ENCODE results near the gene PGAM1. TPM values are rescaled to one million over a fixed set of nuclear protein-coding genes. Genes with fewer than 3 reads are reported as not detected.

PGAM1 gene
- polyA plus RNA-seq (2012; rRNA removed), result 398 and 419 TPM in 2 replicates
- 320 and 415 TPM in 2 replicates for polyA plus RNA-seq (2012; cell fraction: cytosol; rRNA removed)
- 161 and 207 TPM in 2 replicates for polyA plus RNA-seq (2012; cell fraction: nucleus; rRNA removed)

- 2% methylated on average over 19 of the region's 90 CpGs for WGBS (ENCODE audit: low lambda C conversion rate)
- Histone ChIP-seq H3K4me1 (ENCODE audit: control insufficient read depth in 1 of 2, insufficient read depth in 2 of 2, low read depth in 1 of 2, low read length in 1 of 2) (peaks cover 14 to 28% of the 10 kb centered on the region in 2 experiments; a peak in 3 of 4 replicates), H2AFZ (ENCODE audit: low read depth) (peak within 1 kb of the TSS; percentile 75), H3K27me3 (ENCODE audit: insufficient read depth) (no peaks in the 10 kb centered on the region), H3K9ac (peak within 1 kb of the TSS; percentile 93), H3K9me3 (no peaks in the 10 kb centered on the region), H3K79me2 (ENCODE audit: insufficient read depth) (peaks cover 74% of the 10 kb centered on the region), H3K27ac (ENCODE audit: low read depth in 2 of 2, low read length in 1 of 2) (peak within 1 kb of the TSS; percentile 78 to 97), H3F3A (replicated peaks; ENCODE audit: insufficient read depth) (peaks cover 51% of the 10 kb centered on the region), H4K20me1 (ENCODE audit: insufficient read depth) (peaks cover 16% of the 10 kb centered on the region), H3K9me2 (no peaks in the 10 kb centered on the region), H3K4me3 (ENCODE audit: low read depth in 2 of 2, low read length in 1 of 2) (peak within 1 kb of the TSS; percentile 61 to 99), H3K36me3 (replicated peaks in 1 of 2; ENCODE audit: control insufficient read depth in 1 of 2, insufficient read depth in 2 of 2, low read length in 1 of 2) (peaks cover 16 to 28% of the 10 kb centered on the region in 2 experiments), H3K4me2 (peak within 1 kb of the TSS; percentile 94)
- ChIA-PET POLR2A (no interaction called here), CTCF (interaction anchor here (0.8 kb wide), 1 partner anchor 25 kb away, joined by 3 read pairs; the partner anchor contains the start of gene RRP12)
- DNase-seq, result peak; percentile 100
- TF ChIP-seq YY1 (IDR thresholded peaks at IDR 0.05; ENCODE audit: low read depth) (0 out of 2 replicates have a peak, but pooled peaks have one; percentile 73), TAF1 (IDR thresholded peaks at IDR 0.05; ENCODE audit: borderline replicate concordance, low read depth, low read length) (peak; percentile 59; the same call in 1 of the 2 replicates), CHD2 (IDR thresholded peaks at IDR 0.05; ENCODE audit: low read length, partially characterized antibody) (peak; percentile 77), JUND (IDR thresholded peaks at IDR 0.05) (no peak), CTCF (IDR thresholded peaks at IDR 0.05) (peak; percentile 59), MAX (IDR thresholded peaks at IDR 0.05; ENCODE audit: low read depth) (peak; percentile 6; the same call in 1 of the 2 replicates), NRF1 (IDR thresholded peaks at IDR 0.05; ENCODE audit: low read depth, low read length) (peak; percentile 88), FOXM1 (IDR thresholded peaks at IDR 0.05; ENCODE audit: low read depth) (no peak), IRF3 (IDR thresholded peaks at IDR 0.05; ENCODE audit: low read depth, low read length) (no peak), RXRA (IDR thresholded peaks at IDR 0.05; ENCODE audit: borderline replicate concordance, low read depth) (no peak), POLR2AphosphoS5 (IDR thresholded peaks at IDR 0.05; ENCODE audit: low read depth, low read length) (peak; percentile 56)
These were observed at the start of gene PGAM1 for GRCh38 chr10:97425964-97426775. Gene PGAM1 (plus strand): TSS chr10:97426191. CDS start chr10:97426308, 117 bp downstream.

- H3F3A ChIP-seq (replicated peaks; ENCODE audit: insufficient read depth), result no peaks in the 10 kb centered on the region
- WGBS (ENCODE audit: low lambda C conversion rate), result 91% methylated on average over 6 of the region's 6 CpGs
- POLR2A ChIA-PET, result interaction anchor here (0.8 kb wide), 1 partner anchor 36 kb away, joined by 3 read pairs; no protein-coding TSS in a partner anchor
- no peaks in the 10 kb centered on the region for H4K20me1 ChIP-seq (ENCODE audit: insufficient read depth)
- no peak overlapping the region for H3K9ac ChIP-seq
- H3K27ac ChIP-seq (ENCODE audit: low read depth in 2 of 2, low read length in 1 of 2), result no peak overlapping the region
- no peak overlapping the region for H3K4me2 ChIP-seq
- DNase-seq, result no peak
- TF ChIP-seq TCF12 (IDR thresholded peaks at IDR 0.05), result no peak
- TF ChIP-seq JUND (IDR thresholded peaks at IDR 0.05), result no peak
- no peak for TF ChIP-seq POLR2AphosphoS5 (IDR thresholded peaks at IDR 0.05; ENCODE audit: low read depth, low read length)
- TF ChIP-seq SMC3 (IDR thresholded peaks at IDR 0.05; ENCODE audit: low read depth, low read length), result no peak
- TF ChIP-seq NRF1 (IDR thresholded peaks at IDR 0.05; ENCODE audit: low read depth, low read length), result no peak
- no peak for TF ChIP-seq RAD21 (IDR thresholded peaks at IDR 0.05; ENCODE audit: low read length)
- TF ChIP-seq YY1 (IDR thresholded peaks at IDR 0.05; ENCODE audit: low read depth), result no peak
- no peak for TF ChIP-seq MAX (IDR thresholded peaks at IDR 0.05; ENCODE audit: low read depth)
- no peak for TF ChIP-seq MEF2A (IDR thresholded peaks at IDR 0.05; ENCODE audit: borderline replicate concordance, low read depth)
- no peaks in the 10 kb centered on the region for H3K9me2 ChIP-seq
- CTCF ChIA-PET, result interaction anchor here (1.2 kb wide), 1 partner anchor 32 kb away, joined by 3 read pairs; no protein-coding TSS in a partner anchor
- H3K27me3 ChIP-seq (ENCODE audit: insufficient read depth), result no peaks in the 10 kb centered on the region
- H3K36me3 ChIP-seq (replicated peaks in 1 of 2; ENCODE audit: control insufficient read depth in 1 of 2, insufficient read depth in 2 of 2, low read length in 1 of 2), result peaks cover 8 to 59% of the 10 kb centered on the region in 2 experiments
- H3K9me3 ChIP-seq, result no peaks in the 10 kb centered on the region
- H3K4me1 ChIP-seq (ENCODE audit: control insufficient read depth in 1 of 2, insufficient read depth in 2 of 2, low read depth in 1 of 2, low read length in 1 of 2), result no peaks in the 10 kb centered on the region
- no peak overlapping the region for H2AFZ ChIP-seq (ENCODE audit: low read depth)
- H3K4me3 ChIP-seq (ENCODE audit: low read depth in 2 of 2, low read length in 1 of 2), result no peak overlapping the region
- H3K79me2 ChIP-seq (ENCODE audit: insufficient read depth), result no peaks in the 10 kb centered on the region
These were observed 49.6 kb upstream of the PGAM1 start for GRCh38 chr10:97376413-97376812.

All from SK-N-SH (cell line).